Glutamatergic neuron (in vitro differentiated cells): ENCODE results near the gene PCSK1N. TPM values are rescaled to one million over a fixed set of nuclear protein-coding genes. Genes with fewer than 3 reads are reported as not detected.
"Not testable (repeated sequence)": the region's sequence is repeated elsewhere in the genome, so short reads cannot be mapped to it uniquely, and the experiment has no call there.

Source experiments
- DNase-seq: peaks from one replicate; pipeline ENCODE4 v3.0.0; 2022
- H3K27ac Mint-ChIP-seq: one replicate; pipeline ENCODE4 v1.8.0; 2020; ENCODE audit warnings: mild to moderate bottlenecking, mixed read lengths, inconsistent platforms; ENCODE audit not compliant: unreplicated experiment
- H3K27me3 Mint-ChIP-seq: one replicate; pipeline ENCODE4 v1.8.0; 2020; ENCODE audit warnings: mild to moderate bottlenecking, moderate library complexity, mixed read lengths, inconsistent platforms; ENCODE audit not compliant: unreplicated experiment
- H3K36me3 Mint-ChIP-seq: one replicate; pipeline ENCODE4 v1.8.0; 2020; ENCODE audit warnings: mild to moderate bottlenecking, mixed read lengths, inconsistent platforms; ENCODE audit not compliant: unreplicated experiment
- H3K4me1 Mint-ChIP-seq: one replicate; pipeline ENCODE4 v1.8.0; 2020; ENCODE audit warnings: mild to moderate bottlenecking, low read depth, mixed read lengths, inconsistent platforms; ENCODE audit not compliant: unreplicated experiment
- H3K4me3 Mint-ChIP-seq: one replicate; pipeline ENCODE4 v1.8.0; 2020; ENCODE audit warnings: mild to moderate bottlenecking, mixed read lengths, inconsistent platforms; ENCODE audit not compliant: unreplicated experiment
- H3K9me3 Mint-ChIP-seq: one replicate; pipeline ENCODE4 v1.8.0; 2020; ENCODE audit warnings: mild to moderate bottlenecking, moderate library complexity, mixed read lengths, inconsistent platforms; ENCODE audit not compliant: unreplicated experiment
- total RNA-seq: library from RNA; stranded (reverse); fragmentation: NEBNext Ultra II Directional; extraction: Animal tissue kit (Norgen Biotek cat#: 25700); gene quantifications from one replicate; pipeline ENCODE4 v1.2.1, GENCODE V29; 2021; ENCODE audit not compliant: unreplicated experiment
- TF ChIP-seq, protein P1 (sequence below): fragments of 200-600 bp; sonication (generic); IDR thresholded peaks from one replicate; pipeline ENCODE4 v1.5.0; 2021; ENCODE audit not compliant: partially characterized antibody, unreplicated experiment

The PCSK1N gene
- total RNA-seq, 1 donor from 2014 or later = 127 TPM

DNA sequence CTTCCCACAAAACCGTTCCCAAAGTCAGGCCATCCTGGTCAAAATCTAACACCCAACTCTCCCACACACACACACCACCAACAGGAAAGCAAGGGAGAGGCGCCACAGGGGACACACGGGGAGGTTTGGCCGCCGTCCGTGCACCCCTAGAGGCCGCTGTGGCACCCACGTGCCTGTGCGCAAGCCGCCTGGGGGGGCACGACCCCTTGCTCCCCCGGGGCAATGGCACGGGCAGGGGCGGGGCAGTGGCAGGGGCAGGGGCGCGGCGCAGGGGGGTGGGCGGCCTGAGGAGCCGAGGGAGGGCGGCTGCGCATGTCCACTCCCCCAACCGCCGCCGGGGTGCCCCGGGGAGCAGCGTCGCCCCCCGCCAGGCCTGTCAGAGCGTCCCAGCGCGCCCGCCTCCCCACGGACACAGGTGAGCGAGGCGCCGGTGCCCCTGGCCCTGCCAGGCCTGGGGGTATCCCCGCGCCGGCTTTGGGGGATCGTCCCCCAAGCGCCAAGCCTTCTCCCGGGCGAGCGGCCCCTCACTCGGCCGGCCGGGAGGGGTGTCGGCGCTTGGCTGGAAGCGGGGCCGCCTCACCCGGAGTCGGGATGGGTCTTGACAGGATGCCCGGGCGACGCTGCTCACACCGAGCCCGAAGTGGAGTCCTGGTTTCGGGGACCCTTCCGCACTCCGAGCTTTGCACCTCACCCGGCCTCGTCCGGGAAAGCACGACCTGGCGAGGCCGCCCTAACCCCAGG lies 9.1 kb downstream of the PCSK1N start, which contains the start of gene ERAS:
Gene ERAS, plus strand, starts transcription at position 379 of the 741 bp plus-strand sequence. CDS start 2,611 bp downstream, outside the sequence.
- Mint-ChIP-seq H3K4me1 (peaks cover 1% of the 10 kb centered on the region), H3K27me3 (peaks cover 9% of the 10 kb centered on the region), H3K36me3 (peaks cover 3% of the 10 kb centered on the region), H3K27ac (no peak within 1 kb of the TSS), H3K4me3 (peak within 1 kb of the TSS; percentile 57), H3K9me3 (peaks cover 1% of the 10 kb centered on the region)
- no peak for DNase-seq
- TF ChIP-seq, protein P1, sequence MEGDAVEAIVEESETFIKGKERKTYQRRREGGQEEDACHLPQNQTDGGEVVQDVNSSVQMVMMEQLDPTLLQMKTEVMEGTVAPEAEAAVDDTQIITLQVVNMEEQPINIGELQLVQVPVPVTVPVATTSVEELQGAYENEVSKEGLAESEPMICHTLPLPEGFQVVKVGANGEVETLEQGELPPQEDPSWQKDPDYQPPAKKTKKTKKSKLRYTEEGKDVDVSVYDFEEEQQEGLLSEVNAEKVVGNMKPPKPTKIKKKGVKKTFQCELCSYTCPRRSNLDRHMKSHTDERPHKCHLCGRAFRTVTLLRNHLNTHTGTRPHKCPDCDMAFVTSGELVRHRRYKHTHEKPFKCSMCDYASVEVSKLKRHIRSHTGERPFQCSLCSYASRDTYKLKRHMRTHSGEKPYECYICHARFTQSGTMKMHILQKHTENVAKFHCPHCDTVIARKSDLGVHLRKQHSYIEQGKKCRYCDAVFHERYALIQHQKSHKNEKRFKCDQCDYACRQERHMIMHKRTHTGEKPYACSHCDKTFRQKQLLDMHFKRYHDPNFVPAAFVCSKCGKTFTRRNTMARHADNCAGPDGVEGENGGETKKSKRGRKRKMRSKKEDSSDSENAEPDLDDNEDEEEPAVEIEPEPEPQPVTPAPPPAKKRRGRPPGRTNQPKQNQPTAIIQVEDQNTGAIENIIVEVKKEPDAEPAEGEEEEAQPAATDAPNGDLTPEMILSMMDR = no peak

GRCh38 chrX:48824066-48824465 lies 11.3 kb downstream of the PCSK1N start:
- TF ChIP-seq, protein P1 = no peak
- no peak overlapping the region for H3K4me3 Mint-ChIP-seq
- peaks cover 3% of the 10 kb centered on the region for H3K36me3 Mint-ChIP-seq
- peaks cover 1% of the 10 kb centered on the region for H3K4me1 Mint-ChIP-seq
- H3K9me3 Mint-ChIP-seq = peaks cover 1% of the 10 kb centered on the region
- H3K27me3 Mint-ChIP-seq = peaks cover 9% of the 10 kb centered on the region
- DNase-seq = no peak
- H3K27ac Mint-ChIP-seq = no peak overlapping the region

- no peak for DNase-seq
- TF ChIP-seq, protein P1 = no peak
- peaks cover 3% of the 10 kb centered on the region for H3K36me3 Mint-ChIP-seq
- peaks cover 7% of the 10 kb centered on the region for H3K27me3 Mint-ChIP-seq
- H3K9me3 Mint-ChIP-seq = peaks cover 3% of the 10 kb centered on the region
- H3K4me1 Mint-ChIP-seq = peaks cover 1% of the 10 kb centered on the region
- H3K27ac Mint-ChIP-seq = no peak overlapping the region
- no peak overlapping the region for H3K4me3 Mint-ChIP-seq
Observed at GRCh38 chrX:48823053-48823452, 12.4 kb downstream of the PCSK1N start.

DNA sequence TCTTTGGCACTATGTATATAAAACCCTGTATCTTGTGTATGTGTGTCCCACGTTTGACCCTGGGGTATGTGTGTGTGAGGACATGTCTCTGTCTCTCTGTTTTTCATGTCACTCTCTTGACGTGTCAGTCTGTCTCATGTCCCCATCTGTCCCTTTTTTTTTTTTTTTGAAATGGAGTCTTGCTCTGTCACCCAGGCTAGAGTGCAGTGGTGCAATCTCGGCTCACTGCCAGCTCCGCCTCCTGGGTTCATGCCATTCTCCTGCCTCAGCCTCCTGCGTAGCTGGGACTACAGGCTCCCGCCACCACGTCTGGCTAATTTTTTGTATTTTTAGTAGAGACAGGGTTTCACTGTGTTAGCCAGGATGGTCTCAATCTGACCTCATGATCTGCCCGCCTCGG lies 16.0 kb downstream of the PCSK1N start:
- H3K27ac Mint-ChIP-seq, H3K4me1 Mint-ChIP-seq, H3K36me3 Mint-ChIP-seq, H3K4me3 Mint-ChIP-seq, H3K27me3 Mint-ChIP-seq, DNase-seq, H3K9me3 Mint-ChIP-seq: not testable (repeated sequence)

DNA sequence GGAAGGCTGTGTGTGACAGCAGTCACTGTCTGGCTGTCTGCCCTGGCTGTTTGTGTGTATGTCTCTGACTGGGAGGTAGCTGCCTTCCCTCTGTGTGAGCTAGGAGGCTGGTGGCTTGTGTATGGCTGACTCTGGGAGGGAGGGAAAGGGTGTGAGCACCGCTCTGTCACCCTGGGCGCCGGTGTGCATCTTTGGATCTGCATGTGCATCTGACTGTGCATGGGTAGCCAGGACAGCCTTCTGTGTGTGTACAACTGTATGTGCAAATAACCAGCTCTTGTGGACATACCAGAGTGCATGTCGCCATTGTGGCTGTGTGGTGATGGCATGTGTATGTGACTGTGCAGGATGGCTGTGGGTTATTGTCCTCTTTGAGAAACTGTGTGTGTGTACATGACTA lies 16.5 kb downstream of the PCSK1N start:
- H3K4me1 Mint-ChIP-seq = no peaks in the 10 kb centered on the region

More for the DNA sequence above, 16.5 kb downstream of the PCSK1N start:
- Mint-ChIP-seq H3K27ac (no peak overlapping the region), H3K27me3 (no peaks in the 10 kb centered on the region), H3K4me3 (no peak overlapping the region), H3K9me3 (peaks cover 4% of the 10 kb centered on the region), H3K36me3 (no peaks in the 10 kb centered on the region)
- TF ChIP-seq, protein P1 = no peak
- DNase-seq = no peak
